Stimulated activated naive CD8-positive, alpha-beta T cell treated with anti-CD3 and anti-CD28 coated beads, Interleukin-15, Interleukin-2, amounts not matched to agents 100 U/mL and 50 U/mL, for 24 hours (primary cell): ENCODE results near the gene EXD3.

Source experiments
- ATAC-seq: fragments of 150-1000 bp; cut with Tn5 transposase; one replicate; pipeline ENCODE4 v1.10.0; 2021
- DNase-seq: peaks from one replicate; pipeline ENCODE4 v3.0.0; 2021

Gene EXD3

GRCh38 chr9:137447722-137448601 lies 25.0 kb upstream of the EXD3 start:
- ATAC-seq (no peak), DNase-seq (no peak)

DNA sequence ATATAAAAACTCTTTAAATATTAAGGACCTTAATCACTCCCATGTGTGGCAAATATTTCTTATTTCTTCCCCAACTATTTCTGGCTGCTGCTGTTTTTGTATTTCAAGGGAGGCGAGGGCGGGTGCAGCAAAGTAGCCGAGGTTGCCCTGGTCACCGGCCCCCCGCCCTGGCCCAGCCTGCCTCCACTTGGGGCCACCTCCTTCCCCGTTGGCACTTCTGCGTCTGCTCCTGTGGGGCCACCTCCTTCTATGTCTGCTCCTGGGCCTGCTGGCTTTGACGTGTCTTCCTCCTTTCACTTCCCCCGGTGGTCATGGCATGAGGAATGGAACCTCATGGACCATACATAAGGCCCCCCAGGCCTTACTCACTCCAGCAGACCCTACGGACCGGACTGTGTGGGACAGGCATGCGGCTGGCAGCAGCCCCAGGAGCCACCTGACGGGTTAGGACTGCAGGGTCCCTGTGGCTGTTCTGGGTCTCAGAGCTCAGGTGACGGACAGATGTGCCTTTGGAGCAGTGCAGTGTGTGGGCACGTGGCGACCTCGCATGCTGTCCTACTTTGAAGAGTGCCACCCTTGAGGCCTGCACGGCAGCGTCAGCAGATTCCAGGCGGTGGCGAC lies 24.0 kb upstream of the EXD3 start:
- no peak for DNase-seq
- peak; percentile 2 for ATAC-seq

GRCh38 chr9:137445930-137446431 lies 23.0 kb upstream of the EXD3 start:
- DNase-seq = no peak
- ATAC-seq = no peak

- ATAC-seq (peak; percentile 74), DNase-seq (peak; percentile 91)
These were observed 22.4 kb upstream of the EXD3 start for GRCh38 chr9:137445275-137445807.

- no peak for DNase-seq
These were observed 21.3 kb upstream of the EXD3 start for GRCh38 chr9:137444106-137444790.

GRCh38 chr9:137441935-137442321 lies 19.0 kb upstream of the EXD3 start:
- ATAC-seq (no peak), DNase-seq (no peak)

More at GRCh38 chr9:137444106-137444790, 21.3 kb upstream of the EXD3 start:
- no peak for ATAC-seq

GRCh38 chr9:137441289-137441934 lies 18.4 kb upstream of the EXD3 start, which contains the start of gene ENTPD8:
Gene ENTPD8, minus strand, starts transcription at chr9:137441357. Its CDS starts 3,072 bp downstream, at chr9:137438285.
- ATAC-seq (no peak), DNase-seq (peak; percentile 27)

DNA sequence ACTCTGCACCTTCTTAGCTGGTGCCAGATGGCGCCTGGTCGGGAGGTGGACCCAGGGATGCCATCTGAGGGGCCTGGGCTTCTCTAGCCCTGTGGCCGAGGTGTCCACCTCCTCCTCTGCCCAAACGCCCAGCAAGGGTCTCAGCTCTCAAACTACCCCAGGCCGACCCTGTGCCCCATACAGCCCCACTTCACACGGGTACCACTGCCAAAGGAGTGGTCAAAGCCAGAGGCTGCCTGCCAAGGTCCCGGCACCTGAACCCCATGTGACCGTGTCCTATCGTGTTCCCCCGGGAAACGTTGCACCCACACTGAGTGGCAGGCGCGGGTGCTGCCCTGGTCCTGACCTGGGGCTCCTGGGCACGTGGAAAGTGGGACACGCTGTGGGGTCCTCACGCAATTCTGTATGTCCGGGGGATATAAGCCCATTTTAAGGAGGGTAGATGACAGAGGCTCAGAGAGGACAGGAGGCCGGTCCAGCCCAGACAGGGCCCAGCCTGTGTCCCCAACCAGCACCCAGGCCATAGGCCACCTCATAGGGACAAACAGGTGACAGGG lies 16.3 kb upstream of the EXD3 start:
- DNase-seq = no peak
- no peak for ATAC-seq

- no peak for DNase-seq
- ATAC-seq = no peak
These were observed 15.7 kb upstream of the EXD3 start for GRCh38 chr9:137438591-137439157.

DNA sequence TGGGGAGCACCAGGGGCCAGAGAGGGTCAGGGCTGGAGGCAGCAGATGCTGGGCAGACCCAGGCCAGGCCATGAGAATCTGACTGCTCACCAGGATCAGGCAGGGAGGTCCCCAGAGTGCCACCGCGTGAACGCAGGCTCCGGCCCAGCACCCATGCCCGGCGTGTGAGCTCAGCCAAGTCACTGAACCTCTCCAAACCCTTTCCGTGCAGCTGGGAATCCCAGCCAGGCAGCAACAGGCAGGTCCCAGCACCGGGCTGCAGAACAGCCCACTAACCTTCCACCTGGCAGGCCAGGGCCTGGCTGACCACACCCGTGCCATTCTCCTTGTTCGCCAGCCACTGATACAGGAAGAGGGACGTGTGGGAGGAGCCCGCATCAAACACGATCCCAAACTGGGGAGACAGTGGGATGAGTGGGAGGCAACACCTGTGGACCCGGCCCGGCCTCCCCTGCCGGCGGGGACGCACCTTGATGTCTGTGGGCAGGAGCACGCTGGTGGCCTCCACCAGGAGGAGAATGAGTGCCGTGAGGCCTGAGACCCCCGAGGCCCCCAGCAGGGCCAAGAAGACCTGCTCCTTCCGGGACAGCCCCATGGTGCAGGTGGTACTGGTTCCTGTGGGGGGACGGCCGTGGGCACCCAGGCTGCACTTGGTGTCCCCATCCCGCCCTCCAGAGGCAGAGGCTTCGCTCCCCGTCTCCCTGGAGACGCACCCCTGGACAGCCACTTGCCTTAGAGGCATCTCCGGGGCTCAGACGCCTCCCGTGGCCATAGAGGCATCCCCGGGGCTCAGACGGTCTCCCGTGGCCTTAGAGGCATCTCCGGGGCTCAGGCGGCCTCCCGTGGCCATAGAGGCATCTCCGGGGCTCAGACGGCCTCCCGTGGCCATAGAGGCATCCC lies 15.0 kb upstream of the EXD3 start:
- ATAC-seq (no peak), DNase-seq (no peak)

DNA sequence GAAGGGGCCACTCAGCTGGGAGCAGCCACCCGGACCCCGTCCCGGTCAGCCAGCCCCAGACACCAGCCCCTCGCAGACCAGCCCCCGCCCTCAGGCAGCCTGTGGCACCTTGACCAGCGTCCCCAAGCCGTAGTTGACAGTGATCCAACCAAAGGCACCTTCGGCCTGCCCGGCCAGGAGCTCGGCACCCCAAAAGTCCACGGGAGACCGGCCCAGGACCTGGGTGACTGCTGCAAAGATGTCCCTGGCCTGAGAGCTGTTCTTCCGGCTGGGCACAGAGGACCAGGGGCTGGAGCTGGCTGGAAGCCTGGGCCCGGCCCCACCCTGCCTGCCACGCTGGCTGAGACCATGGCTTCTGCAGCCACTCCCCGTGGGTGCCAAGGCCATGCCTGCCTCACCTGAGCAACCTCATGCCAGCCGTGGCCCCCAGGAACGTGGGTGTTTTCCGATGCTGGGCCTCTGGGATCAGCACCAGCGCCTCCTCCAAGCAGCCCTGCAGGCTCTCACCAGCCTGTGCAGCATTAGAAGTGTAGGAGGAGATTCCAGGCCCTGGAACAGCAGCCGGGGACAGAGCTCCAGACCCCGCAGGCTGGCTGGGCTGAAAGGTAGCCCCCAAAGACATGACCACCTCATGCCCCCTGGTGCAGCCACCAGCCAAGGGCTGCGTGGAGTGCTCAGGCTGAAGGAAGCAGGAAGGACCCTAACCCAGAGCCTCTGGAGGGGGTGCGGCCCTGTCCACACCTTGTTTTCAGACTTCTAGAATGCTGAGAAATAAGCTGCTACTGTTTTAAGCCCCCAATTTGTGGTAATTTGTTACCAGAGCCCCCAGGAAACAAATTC lies 14.0 kb upstream of the EXD3 start:
- no peak for ATAC-seq
- no peak for DNase-seq

GRCh38 chr9:137435980-137436760 lies 13.2 kb upstream of the EXD3 start:
- no peak for DNase-seq
- peak; percentile 8 for ATAC-seq

DNA sequence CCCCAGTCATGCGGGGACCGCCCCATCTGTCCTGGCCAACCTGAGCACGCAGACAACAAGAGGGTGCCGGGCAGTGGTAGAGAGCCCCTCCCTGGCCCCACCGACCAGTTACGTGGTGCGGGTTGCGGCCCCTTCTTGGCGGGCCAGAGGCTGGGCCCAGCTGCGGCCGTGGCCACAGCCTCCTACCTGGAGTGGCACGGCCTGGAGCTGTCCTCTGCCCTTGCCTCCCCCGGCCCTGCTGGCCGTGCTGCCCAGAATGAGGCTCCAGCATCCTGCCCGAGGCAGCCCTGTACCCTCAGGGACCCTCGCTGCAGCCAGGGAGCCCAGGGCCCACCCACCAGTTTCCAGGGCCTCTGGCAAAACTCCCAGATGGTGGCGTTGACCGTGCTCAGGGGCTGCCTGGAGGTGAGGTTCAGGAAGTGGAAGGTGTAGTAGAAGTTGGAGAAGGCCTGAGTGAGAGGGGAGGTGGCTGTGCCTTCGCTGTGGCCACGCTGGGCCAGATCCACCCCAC lies 12.5 kb upstream of the EXD3 start:
- no peak for ATAC-seq
- no peak for DNase-seq

DNA sequence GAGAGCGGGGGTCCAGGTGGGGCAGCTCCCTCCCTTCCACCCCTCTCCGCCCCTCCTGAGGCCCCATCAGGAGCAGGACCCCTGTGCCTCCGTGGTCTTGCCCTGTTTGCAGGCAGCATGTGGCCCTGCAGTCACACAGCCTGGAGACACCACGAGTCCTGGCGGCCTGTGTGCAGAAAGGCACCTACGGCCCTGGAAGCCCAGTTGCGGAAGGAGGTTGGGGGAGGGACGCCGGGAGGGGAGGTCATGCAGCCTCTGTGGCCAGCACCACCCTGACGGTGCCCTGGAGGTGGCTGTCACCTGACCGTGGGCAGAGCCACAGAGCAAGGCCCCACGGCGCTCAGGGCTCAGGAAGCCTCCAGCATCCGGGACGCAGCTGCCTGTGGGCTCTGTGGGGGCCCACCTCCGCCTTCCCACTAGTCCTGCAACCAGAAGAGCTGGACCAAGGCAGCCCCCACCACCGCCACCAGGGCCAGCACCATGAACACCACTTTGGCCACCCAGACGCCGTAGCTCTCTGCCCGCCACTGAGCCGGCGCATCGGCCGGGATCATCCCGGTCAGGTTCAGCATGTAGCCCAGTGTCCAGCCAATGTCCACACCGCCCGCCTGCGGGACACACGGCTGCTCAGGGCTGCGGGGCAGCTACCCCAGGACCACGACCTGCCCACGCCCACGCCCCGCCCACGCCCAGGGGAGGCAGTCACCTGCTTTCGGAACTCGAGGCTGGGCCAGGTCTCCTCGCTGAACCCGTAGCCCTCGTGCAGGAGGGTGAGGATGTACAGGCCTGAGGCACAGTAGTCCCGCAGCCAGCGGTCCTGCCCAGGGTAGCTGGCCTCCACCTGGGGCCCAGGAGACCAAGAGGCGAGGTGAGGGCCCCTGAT lies 11.8 kb upstream of the EXD3 start:
- no peak for DNase-seq
- ATAC-seq = no peak

GRCh38 chr9:137433916-137434431 lies 11.0 kb upstream of the EXD3 start:
- ATAC-seq (no peak), DNase-seq (no peak)

- DNase-seq (no peak), ATAC-seq (no peak)
These were observed 10.5 kb upstream of the EXD3 start for GRCh38 chr9:137433349-137433915.
